ENCODE measurements around the gene IL1RAPL2.

Gene IL1RAPL2

GRCh38 chrX:105277132-105277531, 711.1 kb downstream of the IL1RAPL2 start:
- DNase-seq, result no peak

DNA sequence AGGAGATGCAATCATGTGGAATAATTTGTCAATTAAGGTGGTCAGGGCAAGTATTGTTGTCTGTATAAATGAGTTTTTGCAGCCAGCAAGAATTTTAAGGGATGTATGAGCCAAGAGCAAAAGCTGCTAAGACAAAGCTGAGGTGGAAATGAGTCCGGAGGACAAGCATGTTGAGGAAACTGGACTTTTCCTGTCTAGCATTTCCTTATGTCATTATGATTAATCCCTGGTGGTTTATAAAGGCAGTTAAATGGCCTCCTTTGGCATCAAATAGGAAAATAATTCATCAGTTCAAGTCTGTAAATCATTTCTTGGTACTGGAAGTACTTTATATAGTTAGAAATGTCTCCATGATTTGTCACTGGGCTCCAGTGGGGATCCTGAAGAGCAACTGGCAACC, 716.1 kb downstream of the IL1RAPL2 start:
- no peak for DNase-seq

GRCh38 chrX:105297041-105297440, 731.0 kb downstream of the IL1RAPL2 start:
- no peak for DNase-seq

- no peak for DNase-seq
These were observed 733.3 kb downstream of the IL1RAPL2 start for GRCh38 chrX:105299286-105299685.

- DNase-seq, result no peak
These were observed 736.2 kb downstream of the IL1RAPL2 start for GRCh38 chrX:105302246-105302645.

DNA sequence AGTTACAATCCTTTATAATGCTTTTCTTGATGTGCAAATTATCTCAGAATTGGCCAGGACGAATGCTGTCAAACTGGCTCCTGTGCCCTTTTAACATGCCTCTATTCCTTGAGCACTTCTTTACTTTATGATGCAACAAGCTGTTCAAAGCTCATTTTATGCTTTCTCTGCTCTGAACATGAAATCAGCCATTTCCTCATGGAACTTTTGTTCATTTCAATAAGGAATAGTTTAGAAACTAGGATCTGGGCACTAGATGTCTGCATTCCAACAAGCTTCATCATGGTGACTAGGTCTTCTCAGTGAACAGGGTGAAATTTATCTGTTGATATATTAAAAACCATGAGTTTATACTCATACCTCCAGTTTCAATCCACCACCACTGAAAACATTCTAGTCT, 741.8 kb downstream of the IL1RAPL2 start:
- DNase-seq, result no peak

DNA sequence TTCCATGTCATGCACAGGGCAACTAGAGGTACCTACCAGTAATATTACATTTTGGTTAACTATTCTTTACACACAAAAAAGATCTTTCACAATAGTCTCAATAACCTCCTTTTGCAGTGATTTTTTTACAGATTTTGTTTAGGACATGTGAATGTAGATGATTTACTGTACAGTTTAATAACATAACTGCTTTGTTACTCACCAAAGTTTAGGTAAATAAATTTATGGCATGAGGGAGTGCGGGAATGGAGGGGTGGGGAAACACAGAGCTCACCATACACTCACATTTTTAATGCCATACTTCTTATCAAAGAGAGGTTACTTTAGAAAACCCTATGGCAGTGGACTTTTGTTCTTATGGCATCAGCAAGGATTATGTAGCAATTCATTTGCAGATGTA, 747.6 kb downstream of the IL1RAPL2 start:
- DNase-seq, result no peak

DNA sequence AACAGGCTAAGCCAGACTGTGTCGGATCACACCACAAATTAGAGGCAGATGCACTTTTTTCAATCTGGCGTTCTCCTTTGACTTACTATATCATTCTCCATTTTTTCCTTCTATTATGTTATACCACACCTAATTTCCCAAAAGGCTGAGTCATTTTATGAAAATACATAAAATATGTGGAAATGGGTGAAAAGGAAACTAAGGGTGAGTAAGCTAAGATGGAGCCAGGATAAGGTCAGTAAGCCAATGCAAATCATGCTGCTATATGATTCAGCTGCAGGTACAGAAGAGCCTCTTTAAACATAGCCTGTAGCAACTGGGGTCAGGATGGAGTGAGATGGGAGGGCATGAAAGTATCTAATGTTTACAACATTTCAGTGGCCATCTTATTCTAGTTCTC, 748.5 kb downstream of the IL1RAPL2 start:
- no peak for DNase-seq

GRCh38 chrX:105315248-105315647, 749.2 kb downstream of the IL1RAPL2 start:
- no peak for DNase-seq

DNA sequence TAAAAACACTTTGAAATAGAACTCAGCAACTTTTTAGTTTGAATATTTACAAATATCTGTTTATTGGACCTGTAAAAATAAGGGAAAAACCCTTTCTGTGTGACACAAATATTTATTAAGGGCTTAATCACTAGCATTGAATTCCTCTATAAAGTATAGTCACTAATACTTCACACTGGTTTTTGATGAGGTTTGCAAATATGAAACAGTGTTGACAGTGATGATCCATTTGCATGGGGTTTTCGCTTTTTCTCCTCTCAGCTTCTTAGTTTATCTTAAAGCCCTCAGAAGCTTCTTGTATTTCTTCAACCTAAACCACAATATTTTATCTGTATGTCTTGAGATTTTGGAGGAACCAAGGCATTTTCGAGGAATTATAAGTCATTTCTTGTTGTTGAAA, 751.1 kb downstream of the IL1RAPL2 start:
- no peak for DNase-seq

GRCh38 chrX:105323928-105324327, 757.9 kb downstream of the IL1RAPL2 start:
- DNase-seq, result no peak

DNA sequence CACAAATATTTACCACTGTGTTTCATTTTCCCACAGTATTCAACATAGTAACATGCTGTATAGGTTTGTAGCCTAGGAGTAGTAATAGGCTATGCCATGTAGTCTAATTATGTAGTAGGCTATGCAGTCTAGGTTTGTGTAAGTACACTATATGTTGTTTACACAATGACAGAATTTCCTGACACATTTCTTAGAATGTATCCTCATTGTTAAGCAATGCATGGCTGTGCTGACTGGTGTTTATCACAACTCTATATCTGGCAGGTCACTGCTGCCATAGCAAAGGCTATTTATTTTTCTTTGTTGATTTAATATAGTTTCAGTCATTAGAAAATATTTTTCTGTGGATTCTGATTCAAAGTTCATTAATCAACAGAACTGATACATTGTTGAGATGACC, 762.8 kb downstream of the IL1RAPL2 start:
- DNase-seq, result no peak

GRCh38 chrX:105331244-105331643, 765.2 kb downstream of the IL1RAPL2 start:
- no peak for DNase-seq

GRCh38 chrX:105347373-105347772, 781.4 kb downstream of the IL1RAPL2 start:
- DNase-seq, result no peak

DNA sequence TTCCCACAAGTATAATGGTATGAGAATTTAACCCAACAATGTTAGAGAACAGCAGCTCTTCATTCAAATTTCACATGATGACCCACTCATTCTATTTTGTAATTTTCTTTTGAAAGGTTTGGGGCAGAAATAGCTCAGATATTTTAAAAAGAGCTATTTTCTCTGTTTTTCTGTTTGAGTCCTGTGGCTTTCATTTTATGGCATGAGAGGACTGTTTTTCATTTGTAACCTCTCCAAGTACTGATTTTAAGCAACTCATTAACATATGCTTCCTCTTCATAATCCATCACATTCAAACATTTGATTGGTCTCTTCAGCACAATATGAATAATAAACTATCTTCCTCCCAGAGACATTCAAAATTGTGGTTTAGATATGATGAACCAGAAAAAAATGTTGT, 783.5 kb downstream of the IL1RAPL2 start:
- no peak for DNase-seq

- no peak for DNase-seq
These were observed 809.8 kb downstream of the IL1RAPL2 start for GRCh38 chrX:105375816-105376215.

DNA sequence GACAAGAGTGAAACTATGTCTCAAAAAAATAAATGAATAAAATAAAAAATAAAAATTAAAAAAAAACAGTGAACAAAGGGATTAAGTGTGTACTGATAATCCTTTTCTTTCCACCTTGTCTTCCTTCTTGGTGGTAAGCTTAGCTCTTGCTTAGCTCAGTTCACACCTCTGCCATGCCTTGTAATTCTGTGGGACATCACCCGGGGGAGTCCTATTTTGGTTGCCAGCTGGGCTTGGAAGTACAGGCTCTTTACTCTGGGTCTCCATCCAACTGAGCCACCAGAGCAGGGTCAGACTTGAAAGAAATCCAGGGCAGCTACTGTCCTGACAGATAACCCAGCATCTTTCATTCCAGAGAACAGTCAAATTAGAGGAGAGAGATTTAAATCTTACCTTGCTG, 858.7 kb downstream of the IL1RAPL2 start:
- no peak for DNase-seq

GRCh38 chrX:105451401-105451800, 885.4 kb downstream of the IL1RAPL2 start:
- DNase-seq, result no peak

- DNase-seq, result no peak
These were observed 892.8 kb downstream of the IL1RAPL2 start for GRCh38 chrX:105458846-105459245.

DNA sequence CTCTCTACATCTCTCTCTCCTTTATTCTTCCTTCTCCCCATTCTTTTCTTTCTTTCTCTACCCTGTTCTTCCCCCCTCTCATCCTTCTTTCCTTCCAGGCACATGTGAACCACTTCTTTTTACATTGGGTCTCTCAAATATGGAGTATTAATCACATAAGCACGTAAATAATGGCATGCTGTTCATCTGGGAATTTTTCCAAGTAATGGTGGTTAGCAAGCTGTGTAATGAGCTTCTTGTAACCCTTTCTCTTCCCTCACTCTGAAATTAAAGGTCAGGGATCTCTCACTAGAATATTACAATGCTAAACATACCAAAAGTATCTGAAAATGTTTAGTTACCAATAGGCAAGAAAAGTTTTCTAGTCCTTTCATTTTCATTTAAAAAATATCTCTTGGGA, 894.4 kb downstream of the IL1RAPL2 start:
- no peak for DNase-seq

GRCh38 chrX:105461016-105461415, 895.0 kb downstream of the IL1RAPL2 start:
- no peak for DNase-seq

DNA sequence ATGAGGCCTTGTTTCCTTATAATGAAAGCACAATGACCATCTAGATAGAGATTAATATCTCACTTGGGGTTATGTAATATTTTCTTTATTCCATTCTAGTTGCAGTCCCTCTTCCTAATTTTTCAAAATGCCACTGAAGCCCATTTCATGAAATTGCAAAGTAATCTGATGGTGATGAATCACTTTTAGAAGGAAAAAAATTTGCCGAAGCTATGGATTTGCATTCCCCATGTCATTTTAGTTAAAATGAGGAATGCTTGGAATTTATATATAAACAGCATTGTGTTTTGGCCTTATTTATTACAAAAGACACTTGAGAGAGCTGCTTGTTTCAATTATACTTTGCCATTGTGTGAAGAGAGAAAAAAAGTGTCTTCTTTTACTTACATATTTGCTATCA, 896.2 kb downstream of the IL1RAPL2 start:
- no peak for DNase-seq

GRCh38 chrX:105463473-105463872, 897.5 kb downstream of the IL1RAPL2 start:
- no peak for DNase-seq

DNA sequence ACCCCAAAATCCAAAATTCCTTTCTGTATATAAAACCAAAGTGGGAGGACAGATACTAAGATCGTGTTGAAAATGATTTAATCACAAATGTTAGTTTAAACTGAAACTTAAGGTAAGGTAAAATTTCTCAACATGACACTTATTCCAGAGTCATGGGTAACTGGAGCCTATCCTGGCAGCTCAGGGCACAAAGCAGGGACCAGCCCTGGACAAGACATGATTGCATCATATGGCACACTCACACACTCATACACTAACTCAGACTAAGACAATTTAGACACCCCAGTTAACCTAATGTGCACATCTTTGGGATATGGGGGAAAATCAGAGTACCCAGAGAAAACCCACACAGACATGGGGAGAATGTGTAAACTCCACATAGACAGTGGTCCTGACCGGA, 898.6 kb downstream of the IL1RAPL2 start:
- no peak for DNase-seq

- DNase-seq, result no peak
These were observed 902.7 kb downstream of the IL1RAPL2 start for GRCh38 chrX:105468741-105469140.

GRCh38 chrX:105471597-105471996, 905.6 kb downstream of the IL1RAPL2 start:
- DNase-seq, result no peak
